GM12878 (cell line): ENCODE measurements around the gene ADCY2. TPM values are rescaled to one million over a fixed set of nuclear protein-coding genes. Genes with fewer than 3 reads are reported as not detected.

ENCODE experiments used
- ATAC-seq: fragments of 200-7000 bp; cut with Tn5 transposase; 3 replicates; pipeline ENCODE4 v1.9.1; 2020; ENCODE audit warnings: mild to moderate bottlenecking, moderate library complexity
- BruUV-seq: library from RNA; stranded (reverse); fragments of 400-500 nt; replicated peaks from 2 replicates; lab custom pipeline; 2021; lab: Mats Ljungman, UMichigan
- CTCF ChIA-PET: fragments of 300-600 bp; sonication (Branson Sonifier 250); formaldehyde crosslinking; extraction: SDS; loops from one replicate; lab custom pipeline; 2021; ENCODE audit warnings: inconsistent platforms; lab: Yijun Ruan, JAX
- POLR2A ChIA-PET: fragments of 350-600 bp; formaldehyde crosslinking; extraction: SDS; loops from one replicate; lab custom pipeline; 2021; ENCODE audit warnings: inconsistent platforms; lab: Charles Lee
- RAD21 ChIA-PET: fragments of 300-600 bp; sonication (Branson Sonifier 250); formaldehyde crosslinking; loops from one replicate; lab custom pipeline; 2023; ENCODE audit warnings: antibody characterized with exemption; ENCODE audit not compliant: unreplicated experiment; lab: Charles Lee
- SMC1A ChIA-PET: fragments of 300-600 bp; sonication (Branson Sonifier 250); formaldehyde crosslinking; loops from one replicate; lab custom pipeline; 2023; ENCODE audit not compliant: unreplicated experiment, uncharacterized antibody; lab: Charles Lee
- DNase-seq: peaks from one replicate; pipeline ENCODE4 v3.0.0-alpha.2; 2011; ENCODE audit warnings: low read depth, low spot score
- FAIRE-seq: peaks from 3 replicates; lab custom pipeline; 2011; peaks lifted over from hg19 to GRCh38; lab: Jason Lieb, UNC
- H2AFZ ChIP-seq: 2 replicates; pipeline ENCODE4 v1.6.0; 2011; ENCODE audit warnings: low read depth, low read length, control low read depth; ENCODE audit not compliant: control insufficient read depth
- H3K27ac ChIP-seq: 2 replicates; pipeline ENCODE4 v1.5.1; 2011; ENCODE audit warnings: control low read depth; ENCODE audit not compliant: control insufficient read depth, insufficient read depth
- H3K27me3 ChIP-seq, 2 experiments: replicated peaks in 1 of 2; 2 replicates each; pipeline versions ENCODE4 v1.6.0 to v1.6.1; 2011; ENCODE audit warnings: low read length in 1 of 2; ENCODE audit not compliant: control insufficient read depth in 2 of 2, insufficient read depth in 2 of 2
- H3K36me3 ChIP-seq, 2 experiments: 2 replicates each; pipeline ENCODE4 v1.5.1; 2011; ENCODE audit warnings: low read length in 1 of 2; ENCODE audit not compliant: control insufficient read depth in 2 of 2, insufficient read depth in 2 of 2
- H3K4me1 ChIP-seq: 2 replicates; pipeline ENCODE4 v1.6.1; 2011; ENCODE audit warnings: mild to moderate bottlenecking, low read length, moderate library complexity, mixed read lengths; ENCODE audit not compliant: control insufficient read depth, insufficient read depth
- H3K4me2 ChIP-seq: 2 replicates; pipeline ENCODE4 v1.6.0; 2011; ENCODE audit warnings: control low read depth; ENCODE audit not compliant: control insufficient read depth, insufficient read depth
- H3K4me3 ChIP-seq: fragments of 200-600 bp; sonication (generic); 2 replicates; pipeline ENCODE4 v1.5.1; 2016
- H3K79me2 ChIP-seq: 2 replicates; pipeline ENCODE4 v1.6.0; 2011; ENCODE audit warnings: low read length; ENCODE audit not compliant: control insufficient read depth, insufficient read depth
- H3K9ac ChIP-seq: 2 replicates; pipeline ENCODE4 v1.8.0; 2011; ENCODE audit warnings: low read length, control low read depth, mixed read lengths; ENCODE audit not compliant: control insufficient read depth, insufficient read depth
- H3K9me3 ChIP-seq: replicated peaks from 3 replicates; pipeline ENCODE4 v1.5.1; 2011; ENCODE audit warnings: mild to moderate bottlenecking, low read length; ENCODE audit not compliant: control insufficient read depth, insufficient read depth
- H4K20me1 ChIP-seq: 2 replicates; pipeline ENCODE4 v1.6.0; 2011; ENCODE audit not compliant: control insufficient read depth, insufficient read depth
- BACH1 ChIP-seq: fragments of 450-650 bp; IDR thresholded peaks from 2 replicates; pipeline ENCODE4 v1.6.1; 2017; ENCODE audit warnings: mild to moderate bottlenecking, borderline replicate concordance
- BCL11A ChIP-seq: IDR thresholded peaks from 2 replicates; pipeline ENCODE4 v1.6.1; 2011; ENCODE audit warnings: low read depth, low read length
- CEBPB ChIP-seq, 2 experiments: fragments of 150-350 bp in 1 of 2; IDR thresholded peaks; 2 replicates each; pipeline ENCODE4 v1.6.1; 2012 to 2014; ENCODE audit warnings: low read depth in 2 of 2, low read length in 2 of 2, borderline replicate concordance in 1 of 2, inconsistent platforms in 1 of 2
- EZH2 ChIP-seq: IDR thresholded peaks from 2 replicates; pipeline ENCODE4 v1.6.1; 2012; ENCODE audit warnings: low read depth, mild to moderate bottlenecking, control low read depth, inconsistent platforms, low read length, borderline replicate concordance; ENCODE audit not compliant: control insufficient read depth
- HDGF ChIP-seq: fragments of 450-650 bp; IDR thresholded peaks from 2 replicates; pipeline ENCODE4 v1.6.1; 2016; ENCODE audit warnings: antibody characterized with exemption
- IKZF1 ChIP-seq: fragments of 450-650 bp; conservative IDR thresholded peaks from 2 replicates; pipeline ENCODE4 v1.6.1; 2017; ENCODE audit warnings: antibody characterized with exemption, mild to moderate bottlenecking
- MXI1 ChIP-seq: fragments of 150-350 bp; IDR thresholded peaks from 2 replicates; pipeline ENCODE4 v1.6.1; 2011; ENCODE audit warnings: low read depth, mild to moderate bottlenecking, inconsistent platforms, low read length, improper control_type of control experiment
- POLR2AphosphoS2 ChIP-seq: IDR thresholded peaks from 2 replicates; pipeline ENCODE4 v1.6.1; 2011; ENCODE audit warnings: low read depth, mild to moderate bottlenecking, low read length, improper control_type of control experiment, moderate library complexity
- RCOR1 ChIP-seq: conservative IDR thresholded peaks from 2 replicates; pipeline ENCODE4 v1.6.1; 2012; ENCODE audit warnings: low read depth, low read length, improper control_type of control experiment
- SMAD5 ChIP-seq: IDR thresholded peaks from 2 replicates; pipeline ENCODE4 v1.6.1; 2016; ENCODE audit warnings: antibody characterized with exemption, low read depth
- TAF1 ChIP-seq: IDR thresholded peaks from 2 replicates; pipeline ENCODE4 v1.6.1; 2011; ENCODE audit warnings: mild to moderate bottlenecking, low read depth, low read length, borderline replicate concordance
- ZNF217 ChIP-seq: fragments of 450-650 bp; IDR thresholded peaks from 2 replicates; pipeline ENCODE4 v1.6.1; 2017; ENCODE audit warnings: antibody characterized with exemption, mild to moderate bottlenecking
- ZNF274 ChIP-seq: IDR thresholded peaks from one replicate; pipeline ENCODE4 v1.8.0; 2011; ENCODE audit not compliant: insufficient read length, insufficient read depth
- WGBS: methylation state at CpG from one replicate; pipeline ENCODE4 v1.1.6; 2016; ENCODE audit warnings: low lambda C conversion rate; ENCODE audit not compliant: insufficient replicate concordance, insufficient coverage; ENCODE audit errors: missing lambda C conversion rate; 5-methylcytosine and 5-hydroxymethylcytosine counted together
- in situ Hi-C: fragments of 300-500 bp; cut with MboI; formaldehyde crosslinking; loops from 9 replicates; pipeline ENCODE4 v1.14.3; 2018; ENCODE audit warnings: mixed read lengths
- intact Hi-C: fragments of 100-400 bp; cut with micrococcal nuclease; formaldehyde crosslinking; loops from one replicate; pipeline ENCODE4 v1.14.2; 2022; ENCODE audit not compliant: unreplicated experiment
- polyA plus RNA-seq, 11 experiments: library from polyadenylated mRNA; depleted of rRNA in 4 of 11; unstranded in 6 of 11; stranded (reverse) in 5 of 11; fragments of >200 nt; fragmentation: Nextera tagmentation in 4 of 11; fragmentation: Illumina TruSeq in 1 of 11; extraction: Ambion mirVana in 4 of 11; extraction: Trizol in 1 of 11; gene quantifications; 1 replicate in 1 of 11; 2 replicates in 10 of 11; pipeline versions ENCODE4 v1.2.1 to v1.2.3, GENCODE V29; 2011 to 2016; ENCODE audit warnings: inconsistent platforms in 2 of 11, missing spikeins in 2 of 11, low read depth in 1 of 11
- total RNA-seq, 4 experiments: library from RNA; depleted of rRNA in 3 of 4; stranded (reverse); fragments of >200 nt in 3 of 4; fragmentation: Illumina TruSeq in 1 of 4; extraction: Trizol in 1 of 4; gene quantifications; 2 replicates each; pipeline versions ENCODE4 v1.2.1 to v1.2.3, GENCODE V29; 2013 to 2021
- TF ChIP-seq, protein P1 (sequence below): fragments of 450-650 bp; formaldehyde crosslinking; IDR thresholded peaks from 2 replicates; pipeline ENCODE4 v1.4.0; 2020; ENCODE audit warnings: mild to moderate bottlenecking, moderate library complexity
- TF ChIP-seq, protein P2 (sequence below): IDR thresholded peaks from 2 replicates; pipeline ENCODE4 v1.6.1; 2011; ENCODE audit warnings: low read depth, low read length, improper control_type of control experiment, borderline replicate concordance
- TF ChIP-seq, protein P3 (sequence below): IDR thresholded peaks from 2 replicates; pipeline ENCODE4 v1.6.1; 2012; ENCODE audit warnings: low read depth, low read length, improper control_type of control experiment
- TF ChIP-seq, protein P4 (sequence below): fragments of 450-650 bp; IDR thresholded peaks from 2 replicates; pipeline ENCODE4 v1.6.1; 2014; ENCODE audit warnings: mild to moderate bottlenecking

Gene ADCY2
- total and polyA plus RNA-seq, 10 of the 15 experiments (the other 5 are each of a cell fraction or from before 2014, with no cell fraction given): 0.07 to 0.26 TPM; not detected in 8

DNA sequence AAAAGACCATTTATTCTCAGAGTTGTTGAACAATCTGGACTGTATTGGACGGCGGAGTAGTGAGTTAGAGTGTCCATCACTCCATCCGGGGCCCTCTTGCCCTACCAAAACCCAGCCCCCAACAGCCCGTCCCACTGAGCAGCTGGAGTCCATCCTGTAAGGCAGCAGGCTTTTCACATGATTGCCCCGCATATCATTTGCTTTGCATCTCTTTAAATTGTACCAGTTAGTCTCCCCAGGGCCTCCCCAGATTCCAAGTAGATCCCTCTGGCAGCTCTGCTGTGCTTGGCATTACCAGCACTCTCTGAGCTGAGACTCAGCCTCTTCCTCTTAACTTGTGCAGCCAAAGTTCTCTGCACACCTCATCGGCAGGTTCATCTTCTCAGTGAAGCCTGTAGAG, 48.6 kb upstream of the ADCY2 start (continued):
- TF ChIP-seq, protein P1, sequence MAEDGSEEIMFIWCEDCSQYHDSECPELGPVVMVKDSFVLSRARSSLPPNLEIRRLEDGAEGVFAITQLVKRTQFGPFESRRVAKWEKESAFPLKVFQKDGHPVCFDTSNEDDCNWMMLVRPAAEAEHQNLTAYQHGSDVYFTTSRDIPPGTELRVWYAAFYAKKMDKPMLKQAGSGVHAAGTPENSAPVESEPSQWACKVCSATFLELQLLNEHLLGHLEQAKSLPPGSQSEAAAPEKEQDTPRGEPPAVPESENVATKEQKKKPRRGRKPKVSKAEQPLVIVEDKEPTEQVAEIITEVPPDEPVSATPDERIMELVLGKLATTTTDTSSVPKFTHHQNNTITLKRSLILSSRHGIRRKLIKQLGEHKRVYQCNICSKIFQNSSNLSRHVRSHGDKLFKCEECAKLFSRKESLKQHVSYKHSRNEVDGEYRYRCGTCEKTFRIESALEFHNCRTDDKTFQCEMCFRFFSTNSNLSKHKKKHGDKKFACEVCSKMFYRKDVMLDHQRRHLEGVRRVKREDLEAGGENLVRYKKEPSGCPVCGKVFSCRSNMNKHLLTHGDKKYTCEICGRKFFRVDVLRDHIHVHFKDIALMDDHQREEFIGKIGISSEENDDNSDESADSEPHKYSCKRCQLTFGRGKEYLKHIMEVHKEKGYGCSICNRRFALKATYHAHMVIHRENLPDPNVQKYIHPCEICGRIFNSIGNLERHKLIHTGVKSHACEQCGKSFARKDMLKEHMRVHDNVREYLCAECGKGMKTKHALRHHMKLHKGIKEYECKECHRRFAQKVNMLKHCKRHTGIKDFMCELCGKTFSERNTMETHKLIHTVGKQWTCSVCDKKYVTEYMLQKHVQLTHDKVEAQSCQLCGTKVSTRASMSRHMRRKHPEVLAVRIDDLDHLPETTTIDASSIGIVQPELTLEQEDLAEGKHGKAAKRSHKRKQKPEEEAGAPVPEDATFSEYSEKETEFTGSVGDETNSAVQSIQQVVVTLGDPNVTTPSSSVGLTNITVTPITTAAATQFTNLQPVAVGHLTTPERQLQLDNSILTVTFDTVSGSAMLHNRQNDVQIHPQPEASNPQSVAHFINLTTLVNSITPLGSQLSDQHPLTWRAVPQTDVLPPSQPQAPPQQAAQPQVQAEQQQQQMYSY (CRISPR knock-in tag): no peak
- TF ChIP-seq ZNF217: no peak

DNA sequence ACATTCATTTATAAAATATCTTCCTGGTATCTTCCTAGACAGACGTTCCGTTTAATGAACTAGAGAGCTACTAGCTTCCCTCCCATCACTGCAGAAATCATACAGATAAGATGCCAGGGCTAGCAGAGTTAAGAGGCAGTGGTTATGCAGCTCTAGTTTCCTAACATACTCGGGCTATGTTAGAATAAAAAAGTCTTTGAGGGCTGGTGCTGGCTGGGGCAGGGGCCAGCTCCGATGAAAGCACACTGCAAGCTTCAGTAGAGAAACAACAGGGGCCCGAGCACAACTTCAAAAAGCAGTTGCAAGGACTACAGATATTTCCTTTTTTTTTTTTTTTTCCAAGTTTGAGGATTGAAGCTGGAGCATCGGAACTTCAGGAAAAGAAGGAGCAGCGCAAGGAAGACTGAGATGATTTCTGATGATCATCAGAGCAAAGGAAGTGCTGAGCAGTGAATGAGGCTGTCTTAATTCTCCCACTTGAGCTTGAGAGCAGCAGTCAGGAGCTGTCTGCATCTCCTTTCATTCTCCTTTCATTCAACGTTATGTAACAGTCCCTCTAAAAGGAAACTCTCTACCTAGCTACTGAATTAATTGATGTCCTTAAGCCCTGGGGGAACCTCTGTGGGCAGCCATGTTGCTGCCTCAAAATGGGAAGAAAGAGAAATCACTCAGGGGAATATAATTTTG, 47.6 kb upstream of the ADCY2 start:
- POLR2A ChIA-PET: no interaction called here
- Histone ChIP-seq H3K4me3 (no peak overlapping the region), H2AFZ (no peak overlapping the region), H4K20me1 (no peaks in the 10 kb centered on the region), H3K4me1 (no peaks in the 10 kb centered on the region), H3K9ac (no peak overlapping the region), H3K36me3 (no peaks in the 10 kb centered on the region), H3K9me3 (no peaks in the 10 kb centered on the region), H3K27me3 (no peaks in the 10 kb centered on the region), H3K27ac (no peak overlapping the region), H3K4me2 (no peak overlapping the region), H3K79me2 (no peaks in the 10 kb centered on the region)
- no peak for ATAC-seq
- TF ChIP-seq HDGF (no peak), IKZF1 (no peak), SMAD5 (no peak), BCL11A (no peak), ZNF274 (no peak), POLR2AphosphoS2 (no peak), BACH1 (no peak), TAF1 (no peak), MXI1 (no peak), CEBPB (IDR thresholded peaks at IDR 0.05; ENCODE audit: borderline replicate concordance in 1 of 2, low read depth in 2 of 2, low read length in 2 of 2) (no peak), RCOR1 (no peak), EZH2 (no peak)
- TF ChIP-seq, protein P2, sequence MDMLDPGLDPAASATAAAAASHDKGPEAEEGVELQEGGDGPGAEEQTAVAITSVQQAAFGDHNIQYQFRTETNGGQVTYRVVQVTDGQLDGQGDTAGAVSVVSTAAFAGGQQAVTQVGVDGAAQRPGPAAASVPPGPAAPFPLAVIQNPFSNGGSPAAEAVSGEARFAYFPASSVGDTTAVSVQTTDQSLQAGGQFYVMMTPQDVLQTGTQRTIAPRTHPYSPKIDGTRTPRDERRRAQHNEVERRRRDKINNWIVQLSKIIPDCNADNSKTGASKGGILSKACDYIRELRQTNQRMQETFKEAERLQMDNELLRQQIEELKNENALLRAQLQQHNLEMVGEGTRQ: no peak
- TF ChIP-seq, protein P3, sequence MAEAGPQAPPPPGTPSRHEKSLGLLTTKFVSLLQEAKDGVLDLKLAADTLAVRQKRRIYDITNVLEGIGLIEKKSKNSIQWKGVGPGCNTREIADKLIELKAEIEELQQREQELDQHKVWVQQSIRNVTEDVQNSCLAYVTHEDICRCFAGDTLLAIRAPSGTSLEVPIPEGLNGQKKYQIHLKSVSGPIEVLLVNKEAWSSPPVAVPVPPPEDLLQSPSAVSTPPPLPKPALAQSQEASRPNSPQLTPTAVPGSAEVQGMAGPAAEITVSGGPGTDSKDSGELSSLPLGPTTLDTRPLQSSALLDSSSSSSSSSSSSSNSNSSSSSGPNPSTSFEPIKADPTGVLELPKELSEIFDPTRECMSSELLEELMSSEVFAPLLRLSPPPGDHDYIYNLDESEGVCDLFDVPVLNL: no peak
- TF ChIP-seq, protein P4, sequence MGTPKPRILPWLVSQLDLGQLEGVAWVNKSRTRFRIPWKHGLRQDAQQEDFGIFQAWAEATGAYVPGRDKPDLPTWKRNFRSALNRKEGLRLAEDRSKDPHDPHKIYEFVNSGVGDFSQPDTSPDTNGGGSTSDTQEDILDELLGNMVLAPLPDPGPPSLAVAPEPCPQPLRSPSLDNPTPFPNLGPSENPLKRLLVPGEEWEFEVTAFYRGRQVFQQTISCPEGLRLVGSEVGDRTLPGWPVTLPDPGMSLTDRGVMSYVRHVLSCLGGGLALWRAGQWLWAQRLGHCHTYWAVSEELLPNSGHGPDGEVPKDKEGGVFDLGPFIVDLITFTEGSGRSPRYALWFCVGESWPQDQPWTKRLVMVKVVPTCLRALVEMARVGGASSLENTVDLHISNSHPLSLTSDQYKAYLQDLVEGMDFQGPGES: no peak
- FAIRE-seq: no peak
- no peak for DNase-seq
- SMC1A ChIA-PET: no interaction called here
- in situ Hi-C loops: no loop called here
- intact Hi-C loops: no loop called here
- RAD21 ChIA-PET: no interaction called here
- CTCF ChIA-PET: interaction anchor here (0.6 to 1.2 kb wide), 3 partner anchors 30 to 183 kb away, joined by 3 to 4 read pairs (median 4); no protein-coding TSS in a partner anchor
- WGBS: 19% methylated on average over 8 of the region's 8 CpGs
- no TSS peak for BruUV-seq
